ENCODE results near the gene EEF2K. TPM values are rescaled to one million over a fixed set of nuclear protein-coding genes. Genes with fewer than 3 reads are reported as not detected.

The EEF2K gene
- total RNA-seq, 5 donors from 2014 or later (not counting 1 experiment from before 2014, with no cell fraction given), result 15.5 to 21.5 (median 21.0) TPM

GRCh38 chr16:22210854-22211253 lies 4.8 kb downstream of the EEF2K start:
- H3K27ac ChIP-seq (ENCODE audit: low read length), result no peak overlapping the region
- ChIA-PET CTCF (no interaction called here), POLR2A (interaction anchor here in 1 of 2 donors (0.6 kb wide), 1 partner anchor 132 kb away, joined by 3 read pairs; no protein-coding TSS in a partner anchor)
- no peaks in the 10 kb centered on the region for H3K9me3 Mint-ChIP-seq
- peaks cover 30 to 45% (median 33%) of the 10 kb centered on the region in 3 donors for H3K4me1 Mint-ChIP-seq
- no peak overlapping the region for H3K4me3 ChIP-seq (ENCODE audit: control insufficient read depth in 1 of 2, extremely low read depth in 1 of 2, low read length in 1 of 2)
- H3K27ac Mint-ChIP-seq, result peak overlapping the region in 1 of 2 donors; percentile 49
- H3K27me3 Mint-ChIP-seq, result no peaks in the 10 kb centered on the region
- DNase-seq, result no peak
- no peaks in the 10 kb centered on the region for H3K27me3 ChIP-seq (replicated peaks in 1 of 2; ENCODE audit: control insufficient read depth in 2 of 2, extremely low read depth in 1 of 2, insufficient read depth in 2 of 2, low read length in 1 of 2)
- peaks cover 4 to 11% of the 10 kb centered on the region in 2 donors for H3K36me3 ChIP-seq (ENCODE audit: control insufficient read depth in 2 of 2, extremely low read depth in 1 of 2, insufficient read depth in 1 of 2, low read length in 1 of 2)
- ATAC-seq (replicated peaks in 1 of 4), result no peak
- peaks cover 5 to 24% of the 10 kb centered on the region in 2 experiments for H3K4me1 ChIP-seq (ENCODE audit: control insufficient read depth in 1 of 2, extremely low read depth in 1 of 2, insufficient read depth in 2 of 2, low read length in 2 of 2)
- H3K9me3 ChIP-seq, result no peaks in the 10 kb centered on the region
- peaks cover 29% of the 10 kb centered on the region for H3K36me3 Mint-ChIP-seq
- no peak overlapping the region for H3K4me3 Mint-ChIP-seq
- no CpG with 5 or more reads among the region's 2 CpGs for WGBS (ENCODE audit: insufficient coverage)

DNA sequence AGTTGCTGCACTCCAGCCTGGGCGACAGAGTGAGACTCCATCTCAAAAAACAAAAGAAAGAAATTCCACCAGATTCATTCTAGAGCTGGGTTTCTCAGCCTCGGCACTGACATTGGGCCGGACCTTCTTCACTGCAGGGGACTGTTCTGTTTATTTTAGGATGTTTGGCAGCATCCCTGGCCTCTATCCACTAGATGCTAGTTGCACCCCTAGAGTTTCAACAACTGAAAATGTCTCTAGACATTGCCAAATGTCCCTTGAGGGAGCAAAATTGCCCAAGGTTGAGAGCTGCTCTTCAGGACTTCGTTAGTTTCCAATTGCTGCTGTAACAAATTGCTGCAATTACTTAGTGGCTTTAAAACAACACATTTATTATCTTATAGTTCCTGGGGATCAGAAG lies 7.2 kb downstream of the EEF2K start:
- Mint-ChIP-seq H3K27me3 (no peaks in the 10 kb centered on the region), H3K4me3 (no peak overlapping the region)
- WGBS (ENCODE audit: insufficient coverage), result 100% methylated on average over 1 of the region's 4 CpGs

GRCh38 chr16:22213801-22214200 lies 7.7 kb downstream of the EEF2K start:
- DNase-seq, result no peak
- H3K27ac ChIP-seq (ENCODE audit: low read length), result no peak overlapping the region
- H3K4me3 ChIP-seq (ENCODE audit: control insufficient read depth in 1 of 2, extremely low read depth in 1 of 2, low read length in 1 of 2), result no peak overlapping the region
- H3K4me1 Mint-ChIP-seq, result peaks cover 15 to 22% (median 21%) of the 10 kb centered on the region in 3 donors
- H3K9me3 Mint-ChIP-seq, result no peaks in the 10 kb centered on the region
- WGBS (ENCODE audit: insufficient coverage), result no CpG with 5 or more reads among the region's 3 CpGs
- CTCF ChIA-PET, result interaction anchor here in 1 of 2 donors (0.7 kb wide), 1 partner anchor 81 kb away, joined by 3 read pairs; no protein-coding TSS in a partner anchor
- H3K27me3 ChIP-seq (replicated peaks in 1 of 2; ENCODE audit: control insufficient read depth in 2 of 2, extremely low read depth in 1 of 2, insufficient read depth in 2 of 2, low read length in 1 of 2), result no peaks in the 10 kb centered on the region
- H3K27ac Mint-ChIP-seq, result no peak overlapping the region
- H3K36me3 Mint-ChIP-seq, result peaks cover 29% of the 10 kb centered on the region
- ATAC-seq (replicated peaks in 1 of 4), result no peak
- H3K9me3 ChIP-seq, result no peaks in the 10 kb centered on the region
- H3K4me1 ChIP-seq (ENCODE audit: control insufficient read depth in 1 of 2, extremely low read depth in 1 of 2, insufficient read depth in 2 of 2, low read length in 2 of 2), result peaks cover 0 to 3% of the 10 kb centered on the region in 2 experiments
- H3K36me3 ChIP-seq (ENCODE audit: control insufficient read depth in 2 of 2, extremely low read depth in 1 of 2, insufficient read depth in 1 of 2, low read length in 1 of 2), result peaks cover 4 to 11% of the 10 kb centered on the region in 2 donors
- no peaks in the 10 kb centered on the region for H3K27me3 Mint-ChIP-seq
- POLR2A ChIA-PET, result no interaction called here
- no peak overlapping the region for H3K4me3 Mint-ChIP-seq

More for the DNA sequence above, 7.2 kb downstream of the EEF2K start:
- Mint-ChIP-seq H3K4me1 (peaks cover 18 to 27% (median 25%) of the 10 kb centered on the region in 3 donors), H3K9me3 (no peaks in the 10 kb centered on the region), H3K36me3 (peaks cover 29% of the 10 kb centered on the region), H3K27ac (no peak overlapping the region)
- peaks cover 4 to 11% of the 10 kb centered on the region in 2 donors for H3K36me3 ChIP-seq (ENCODE audit: control insufficient read depth in 2 of 2, extremely low read depth in 1 of 2, insufficient read depth in 1 of 2, low read length in 1 of 2)
- H3K9me3 ChIP-seq, result no peaks in the 10 kb centered on the region
- no peak overlapping the region for H3K27ac ChIP-seq (ENCODE audit: low read length)
- H3K4me3 ChIP-seq (ENCODE audit: control insufficient read depth in 1 of 2, extremely low read depth in 1 of 2, low read length in 1 of 2), result no peak overlapping the region
- CTCF ChIA-PET, result interaction anchor here in 1 of 2 donors (0.7 kb wide), 1 partner anchor 24 kb away, joined by 3 read pairs; no protein-coding TSS in a partner anchor
- POLR2A ChIA-PET, result interaction anchor here in 1 of 2 donors (0.6 to 0.7 kb wide), 2 partner anchors 13 to 1383 kb away, joined by 3 to 5 read pairs; no protein-coding TSS in a partner anchor
- no peak for ATAC-seq (replicated peaks in 1 of 4)
- peaks cover 0 to 6% of the 10 kb centered on the region in 2 experiments for H3K4me1 ChIP-seq (ENCODE audit: control insufficient read depth in 1 of 2, extremely low read depth in 1 of 2, insufficient read depth in 2 of 2, low read length in 2 of 2)
- DNase-seq, result no peak
- no peaks in the 10 kb centered on the region for H3K27me3 ChIP-seq (replicated peaks in 1 of 2; ENCODE audit: control insufficient read depth in 2 of 2, extremely low read depth in 1 of 2, insufficient read depth in 2 of 2, low read length in 1 of 2)

- peaks cover 4 to 11% of the 10 kb centered on the region in 2 donors for H3K36me3 ChIP-seq (ENCODE audit: control insufficient read depth in 2 of 2, extremely low read depth in 1 of 2, insufficient read depth in 1 of 2, low read length in 1 of 2)
- no peaks in the 10 kb centered on the region for H3K27me3 Mint-ChIP-seq
- no peak overlapping the region for H3K27ac Mint-ChIP-seq
- peaks cover 29% of the 10 kb centered on the region for H3K36me3 Mint-ChIP-seq
- ChIA-PET POLR2A (no interaction called here), CTCF (interaction anchor here in 1 of 2 donors (0.7 to 1.0 kb wide), 2 partner anchors 9 to 80 kb away, joined by 3 read pairs; partner anchors contain the start of gene EEF2K)
- no peak overlapping the region for H3K27ac ChIP-seq (ENCODE audit: low read length)
- H3K9me3 Mint-ChIP-seq, result no peaks in the 10 kb centered on the region
- no peak for DNase-seq
- peaks cover 0 to 3% of the 10 kb centered on the region in 2 experiments for H3K4me1 ChIP-seq (ENCODE audit: control insufficient read depth in 1 of 2, extremely low read depth in 1 of 2, insufficient read depth in 2 of 2, low read length in 2 of 2)
- no peak overlapping the region for H3K4me3 Mint-ChIP-seq
- H3K9me3 ChIP-seq, result no peaks in the 10 kb centered on the region
- 100% methylated on average over 1 of the region's 2 CpGs for WGBS (ENCODE audit: insufficient coverage)
- no peak overlapping the region for H3K4me3 ChIP-seq (ENCODE audit: control insufficient read depth in 1 of 2, extremely low read depth in 1 of 2, low read length in 1 of 2)
- peaks cover 13 to 19% (median 15%) of the 10 kb centered on the region in 3 donors for H3K4me1 Mint-ChIP-seq
- no peaks in the 10 kb centered on the region for H3K27me3 ChIP-seq (replicated peaks in 1 of 2; ENCODE audit: control insufficient read depth in 2 of 2, extremely low read depth in 1 of 2, insufficient read depth in 2 of 2, low read length in 1 of 2)
- no peak for ATAC-seq (replicated peaks in 1 of 4)
Measured at GRCh38 chr16:22214402-22214801, 8.3 kb downstream of the EEF2K start.

- Mint-ChIP-seq H3K27ac (no peak overlapping the region), H3K36me3 (peaks cover 29% of the 10 kb centered on the region), H3K4me1 (peaks cover 11 to 18% (median 14%) of the 10 kb centered on the region in 3 donors), H3K9me3 (no peaks in the 10 kb centered on the region), H3K4me3 (no peak overlapping the region), H3K27me3 (no peaks in the 10 kb centered on the region)
- ChIA-PET POLR2A (no interaction called here), CTCF (interaction anchor here in 1 of 2 donors (1.0 kb wide), 1 partner anchor 9 kb away, joined by 3 read pairs; the partner anchor contains the start of gene EEF2K)
- 70% methylated on average over 2 of the region's 3 CpGs for WGBS (ENCODE audit: insufficient coverage)
- no peaks in the 10 kb centered on the region for H3K9me3 ChIP-seq
- ATAC-seq (replicated peaks in 1 of 4) (no peak), DNase-seq (no peak)
- H3K4me3 ChIP-seq (ENCODE audit: control insufficient read depth in 1 of 2, extremely low read depth in 1 of 2, low read length in 1 of 2), result no peak overlapping the region
- no peaks in the 10 kb centered on the region for H3K27me3 ChIP-seq (replicated peaks in 1 of 2; ENCODE audit: control insufficient read depth in 2 of 2, extremely low read depth in 1 of 2, insufficient read depth in 2 of 2, low read length in 1 of 2)
- H3K36me3 ChIP-seq (ENCODE audit: control insufficient read depth in 2 of 2, extremely low read depth in 1 of 2, insufficient read depth in 1 of 2, low read length in 1 of 2), result peaks cover 4 to 11% of the 10 kb centered on the region in 2 donors
- no peak overlapping the region for H3K27ac ChIP-seq (ENCODE audit: low read length)
- H3K4me1 ChIP-seq (ENCODE audit: control insufficient read depth in 1 of 2, extremely low read depth in 1 of 2, insufficient read depth in 2 of 2, low read length in 2 of 2), result peaks cover 0 to 3% of the 10 kb centered on the region in 2 experiments
Measured at GRCh38 chr16:22214889-22215288, 8.8 kb downstream of the EEF2K start.

GRCh38 chr16:22216191-22216831 lies 10.2 kb downstream of the EEF2K start:
- Mint-ChIP-seq H3K27me3 (no peaks in the 10 kb centered on the region), H3K27ac (peak overlapping the region; percentile 7 to 40), H3K4me3 (no peak overlapping the region), H3K4me1 (peaks cover 5 to 14% (median 6%) of the 10 kb centered on the region in 3 donors), H3K36me3 (peaks cover 23% of the 10 kb centered on the region), H3K9me3 (no peaks in the 10 kb centered on the region)
- DNase-seq, result no peak
- ATAC-seq (replicated peaks in 1 of 4), result peak in 2 of 4 experiments; percentile 37 to 51
- H3K9me3 ChIP-seq, result no peaks in the 10 kb centered on the region
- peaks cover 4 to 11% of the 10 kb centered on the region in 2 donors for H3K36me3 ChIP-seq (ENCODE audit: control insufficient read depth in 2 of 2, extremely low read depth in 1 of 2, insufficient read depth in 1 of 2, low read length in 1 of 2)
- no peak overlapping the region for H3K27ac ChIP-seq (ENCODE audit: low read length)
- 74% methylated on average over 4 of the region's 9 CpGs for WGBS (ENCODE audit: insufficient coverage)
- H3K27me3 ChIP-seq (replicated peaks in 1 of 2; ENCODE audit: control insufficient read depth in 2 of 2, extremely low read depth in 1 of 2, insufficient read depth in 2 of 2, low read length in 1 of 2), result no peaks in the 10 kb centered on the region
- no peaks in the 10 kb centered on the region for H3K4me1 ChIP-seq (ENCODE audit: control insufficient read depth in 1 of 2, extremely low read depth in 1 of 2, insufficient read depth in 2 of 2, low read length in 2 of 2)
- POLR2A ChIA-PET, result no interaction called here
- CTCF ChIA-PET, result interaction anchor here (0.7 to 0.8 kb wide), 2 partner anchors 12 to 29 kb away, joined by 3 read pairs; no protein-coding TSS in a partner anchor
- H3K4me3 ChIP-seq (ENCODE audit: control insufficient read depth in 1 of 2, extremely low read depth in 1 of 2, low read length in 1 of 2), result no peak overlapping the region
